HUES6 (cell line): ENCODE measurements around the gene TBC1D22B.

Source experiments
- H3K27ac ChIP-seq: 2 replicates; pipeline ENCODE4 v1.7.0; 2013; ENCODE audit warnings: low read depth, mild to moderate bottlenecking, low read length, inconsistent platforms
- H3K27me3 ChIP-seq: 2 replicates; pipeline ENCODE4 v1.6.1; 2013; ENCODE audit warnings: low read length; ENCODE audit not compliant: control insufficient read depth, insufficient read depth
- H3K36me3 ChIP-seq: 2 replicates; pipeline ENCODE4 v1.6.1; 2013; ENCODE audit warnings: low read length; ENCODE audit not compliant: control insufficient read depth, insufficient read depth
- H3K4me1 ChIP-seq: 2 replicates; pipeline ENCODE4 v1.6.1; 2013; ENCODE audit warnings: low read length; ENCODE audit not compliant: control insufficient read depth, insufficient read depth
- H3K4me3 ChIP-seq: 2 replicates; pipeline ENCODE4 v1.5.1; 2013; ENCODE audit warnings: low read depth, low read length
- H3K9ac ChIP-seq: one replicate; pipeline ENCODE4 v1.6.1; 2013; ENCODE audit warnings: mild to moderate bottlenecking, low read length
- H3K9me3 ChIP-seq: 2 replicates; pipeline ENCODE4 v1.6.1; 2013; ENCODE audit warnings: low read depth, low read length; ENCODE audit not compliant: control insufficient read depth, insufficient read depth

TBC1D22B gene

GRCh38 chr6:37347177-37347576 lies 89.6 kb downstream of the TBC1D22B start:
- no peaks in the 10 kb centered on the region for H3K36me3 ChIP-seq
- no peaks in the 10 kb centered on the region for H3K9me3 ChIP-seq
- H3K27ac ChIP-seq, result no peak overlapping the region
- H3K27me3 ChIP-seq, result no peaks in the 10 kb centered on the region
- no peak overlapping the region for H3K9ac ChIP-seq
- H3K4me1 ChIP-seq, result no peaks in the 10 kb centered on the region
- no peak overlapping the region for H3K4me3 ChIP-seq

- Histone ChIP-seq H3K4me1 (no peaks in the 10 kb centered on the region), H3K36me3 (no peaks in the 10 kb centered on the region), H3K27me3 (no peaks in the 10 kb centered on the region), H3K27ac (no peak overlapping the region), H3K4me3 (no peak overlapping the region), H3K9ac (no peak overlapping the region), H3K9me3 (no peaks in the 10 kb centered on the region)
These were observed 90.1 kb downstream of the TBC1D22B start for GRCh38 chr6:37347670-37348111.

- no peak overlapping the region for H3K27ac ChIP-seq
- H3K9ac ChIP-seq, result no peak overlapping the region
- no peaks in the 10 kb centered on the region for H3K36me3 ChIP-seq
- no peaks in the 10 kb centered on the region for H3K9me3 ChIP-seq
- H3K4me3 ChIP-seq, result no peak overlapping the region
- H3K27me3 ChIP-seq, result no peaks in the 10 kb centered on the region
- H3K4me1 ChIP-seq, result peaks cover 10% of the 10 kb centered on the region
These were observed 93.5 kb downstream of the TBC1D22B start for GRCh38 chr6:37351027-37351426.

GRCh38 chr6:37352384-37352783 lies 94.8 kb downstream of the TBC1D22B start:
- H3K4me3 ChIP-seq, result no peak overlapping the region

GRCh38 chr6:37353761-37354525 lies 96.4 kb downstream of the TBC1D22B start, which contains the start of gene RNF8:
TSS of gene RNF8 (plus strand) at chr6:37353983. CDS start at chr6:37354165, 182 bp downstream.
- no peaks in the 10 kb centered on the region for H3K9me3 ChIP-seq
- peaks cover 17% of the 10 kb centered on the region for H3K4me1 ChIP-seq
- H3K36me3 ChIP-seq, result no peaks in the 10 kb centered on the region
- peak within 1 kb of the TSS; percentile 36; the same call in 1 of the 2 replicates for H3K27ac ChIP-seq
- peak within 1 kb of the TSS; percentile 93 for H3K4me3 ChIP-seq
- H3K9ac ChIP-seq, result peak within 1 kb of the TSS; percentile 79
- H3K27me3 ChIP-seq, result no peaks in the 10 kb centered on the region

More at GRCh38 chr6:37352384-37352783, 94.8 kb downstream of the TBC1D22B start:
- H3K27me3 ChIP-seq, result no peaks in the 10 kb centered on the region
- no peak overlapping the region for H3K27ac ChIP-seq
- no peaks in the 10 kb centered on the region for H3K9me3 ChIP-seq
- peaks cover 17% of the 10 kb centered on the region for H3K4me1 ChIP-seq
- H3K9ac ChIP-seq, result no peak overlapping the region
- H3K36me3 ChIP-seq, result no peaks in the 10 kb centered on the region

GRCh38 chr6:37354526-37355384 lies 97.2 kb downstream of the TBC1D22B start:
- H3K27me3 ChIP-seq, result no peaks in the 10 kb centered on the region
- H3K9me3 ChIP-seq, result no peaks in the 10 kb centered on the region
- peak overlapping the region; percentile 32; the same call in 1 of the 2 replicates for H3K27ac ChIP-seq
- H3K9ac ChIP-seq, result peak overlapping the region; percentile 79
- H3K4me1 ChIP-seq, result peaks cover 17% of the 10 kb centered on the region
- H3K36me3 ChIP-seq, result no peaks in the 10 kb centered on the region
- peak overlapping the region; percentile 93 for H3K4me3 ChIP-seq

GRCh38 chr6:37357288-37357687 lies 99.7 kb downstream of the TBC1D22B start:
- H3K36me3 ChIP-seq, result peaks cover 24% of the 10 kb centered on the region
- H3K4me3 ChIP-seq, result no peak overlapping the region
- no peak overlapping the region for H3K9ac ChIP-seq
- H3K27me3 ChIP-seq, result no peaks in the 10 kb centered on the region
- peaks cover 17% of the 10 kb centered on the region for H3K4me1 ChIP-seq
- H3K27ac ChIP-seq, result no peak overlapping the region
- H3K9me3 ChIP-seq, result no peaks in the 10 kb centered on the region

GRCh38 chr6:37357860-37358259 lies 100.3 kb downstream of the TBC1D22B start:
- no peaks in the 10 kb centered on the region for H3K9me3 ChIP-seq
- H3K27ac ChIP-seq, result no peak overlapping the region
- peaks cover 17% of the 10 kb centered on the region for H3K4me1 ChIP-seq
- no peak overlapping the region for H3K4me3 ChIP-seq
- H3K9ac ChIP-seq, result no peak overlapping the region
- no peaks in the 10 kb centered on the region for H3K27me3 ChIP-seq
- H3K36me3 ChIP-seq, result peaks cover 26% of the 10 kb centered on the region

GRCh38 chr6:37359039-37359438 lies 101.5 kb downstream of the TBC1D22B start:
- Histone ChIP-seq H3K27me3 (no peaks in the 10 kb centered on the region), H3K9ac (no peak overlapping the region), H3K4me1 (peaks cover 13% of the 10 kb centered on the region), H3K9me3 (no peaks in the 10 kb centered on the region), H3K36me3 (peaks cover 33% of the 10 kb centered on the region), H3K4me3 (no peak overlapping the region), H3K27ac (no peak overlapping the region)

GRCh38 chr6:37362101-37362828 lies 104.7 kb downstream of the TBC1D22B start:
- Histone ChIP-seq H3K9ac (no peak overlapping the region), H3K27ac (no peak overlapping the region), H3K9me3 (no peaks in the 10 kb centered on the region), H3K36me3 (peaks cover 41% of the 10 kb centered on the region), H3K4me1 (peaks cover under 1% of the 10 kb centered on the region; the same call in 1 of the 2 replicates), H3K4me3 (no peak overlapping the region), H3K27me3 (no peaks in the 10 kb centered on the region)
